GM19467 (cell line): Measurements from ENCODE around the gene ACHE.

Source experiments
- ATAC-seq: cut with Tn5 transposase; IDR thresholded peaks from one replicate; pipeline ENCODE4 v1.9.1; 2021; ENCODE audit warnings: mild to moderate bottlenecking, moderate library complexity; ENCODE audit not compliant: unreplicated experiment

The ACHE gene

DNA sequence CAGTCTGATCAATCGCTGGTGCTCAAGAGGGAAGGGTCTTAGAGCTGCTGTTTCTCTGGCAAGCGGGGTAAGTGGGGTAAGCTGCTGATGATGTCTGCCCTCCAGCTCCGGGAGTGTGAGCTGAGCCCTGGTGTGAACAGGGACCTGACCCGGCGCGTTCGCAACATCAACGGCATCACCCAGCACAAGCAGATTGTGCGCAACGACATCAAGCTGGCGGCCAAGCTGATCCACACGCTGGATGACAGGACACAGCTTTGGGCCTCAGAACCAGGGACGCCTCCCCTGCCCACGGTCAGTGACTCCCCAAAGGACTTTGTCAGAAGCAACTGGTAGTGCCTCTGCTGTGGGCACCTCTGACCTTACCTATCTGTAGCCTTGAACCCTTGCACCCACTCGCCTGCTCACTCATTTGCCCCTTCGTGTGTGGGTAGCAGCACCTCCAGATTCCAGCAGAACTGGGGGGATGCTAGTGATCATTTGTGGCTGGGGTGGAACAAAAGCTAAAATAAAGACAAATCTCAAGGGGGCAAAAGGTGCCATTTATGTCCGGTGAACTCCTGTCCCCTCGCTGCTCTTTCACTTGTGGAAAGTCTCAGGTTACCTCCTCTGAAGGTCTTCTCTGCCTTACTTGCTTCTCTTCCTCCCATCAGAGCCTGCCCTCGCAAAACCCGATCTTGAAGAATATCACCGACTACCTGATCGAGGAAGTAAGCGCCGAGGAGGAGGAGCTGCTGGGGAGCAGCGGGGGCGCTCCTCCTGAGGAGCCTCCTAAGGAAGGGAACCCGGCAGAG lies 9.3 kb downstream of the ACHE start:
- no peak for ATAC-seq

DNA sequence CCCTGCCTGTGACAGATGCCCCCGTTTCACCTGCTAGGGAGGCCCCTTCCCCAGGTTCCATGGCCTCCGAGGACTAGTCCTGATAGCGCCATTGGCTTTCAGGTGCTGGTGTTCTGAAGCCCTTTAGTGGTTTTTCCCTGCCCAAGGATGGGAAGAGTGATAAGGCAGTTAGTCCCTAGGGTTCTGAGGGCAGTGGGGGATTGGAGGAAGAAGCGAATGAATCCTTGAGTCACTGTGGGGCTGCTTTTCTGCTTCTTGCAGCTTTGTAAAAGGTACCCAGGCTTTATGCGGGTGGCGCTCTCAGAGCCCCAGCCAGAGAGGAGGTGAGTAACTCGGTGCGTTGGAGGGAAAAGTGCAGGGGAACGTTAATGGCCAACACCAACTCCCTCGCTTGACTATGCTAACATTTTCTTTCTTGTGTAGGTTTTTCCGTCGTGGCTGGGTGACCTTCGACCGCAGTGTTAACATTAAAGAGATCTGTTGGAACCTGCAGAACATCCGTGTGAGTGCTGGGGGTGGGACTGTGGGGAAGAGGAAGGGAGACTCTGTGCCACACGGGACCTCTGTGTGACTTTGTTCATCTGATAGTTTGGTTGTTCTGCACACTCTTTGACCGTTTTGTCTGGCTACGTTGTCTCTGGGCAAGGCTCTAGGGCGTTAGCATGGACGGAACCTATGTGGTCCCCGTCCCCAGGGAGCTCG lies 10.1 kb downstream of the ACHE start:
- ATAC-seq = no peak

DNA sequence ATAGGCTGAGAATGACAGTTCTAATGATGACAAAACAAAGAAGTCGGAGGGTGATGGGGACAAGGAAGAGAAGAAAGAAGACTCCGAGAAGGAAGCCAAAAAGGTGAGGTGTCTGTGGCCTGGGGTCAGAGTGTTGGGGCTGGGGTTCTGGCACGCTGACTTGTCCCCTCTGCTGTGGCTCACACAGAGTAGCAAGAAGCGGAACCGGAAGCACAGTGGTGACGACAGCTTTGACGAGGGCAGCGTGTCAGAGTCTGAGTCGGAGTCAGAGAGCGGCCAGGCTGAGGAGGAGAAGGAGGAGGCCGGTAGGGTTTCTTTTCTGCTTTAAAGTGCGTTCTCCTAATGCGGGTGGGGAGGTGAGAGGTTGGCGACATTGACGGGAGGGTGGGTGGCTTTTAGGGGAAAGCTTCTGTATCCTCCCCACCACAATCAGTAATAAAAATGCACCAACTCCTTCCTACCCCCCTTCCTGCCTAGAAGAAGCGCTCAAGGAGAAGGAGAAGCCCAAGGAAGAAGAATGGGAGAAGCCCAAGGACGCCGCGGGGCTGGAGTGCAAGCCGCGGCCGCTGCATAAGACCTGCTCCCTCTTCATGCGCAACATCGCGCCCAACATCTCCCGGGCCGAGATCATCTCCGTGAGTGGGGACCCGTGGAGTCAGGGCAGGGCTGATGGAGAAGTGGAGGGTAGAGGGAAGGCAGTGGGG lies 10.8 kb downstream of the ACHE start:
- no peak for ATAC-seq

DNA sequence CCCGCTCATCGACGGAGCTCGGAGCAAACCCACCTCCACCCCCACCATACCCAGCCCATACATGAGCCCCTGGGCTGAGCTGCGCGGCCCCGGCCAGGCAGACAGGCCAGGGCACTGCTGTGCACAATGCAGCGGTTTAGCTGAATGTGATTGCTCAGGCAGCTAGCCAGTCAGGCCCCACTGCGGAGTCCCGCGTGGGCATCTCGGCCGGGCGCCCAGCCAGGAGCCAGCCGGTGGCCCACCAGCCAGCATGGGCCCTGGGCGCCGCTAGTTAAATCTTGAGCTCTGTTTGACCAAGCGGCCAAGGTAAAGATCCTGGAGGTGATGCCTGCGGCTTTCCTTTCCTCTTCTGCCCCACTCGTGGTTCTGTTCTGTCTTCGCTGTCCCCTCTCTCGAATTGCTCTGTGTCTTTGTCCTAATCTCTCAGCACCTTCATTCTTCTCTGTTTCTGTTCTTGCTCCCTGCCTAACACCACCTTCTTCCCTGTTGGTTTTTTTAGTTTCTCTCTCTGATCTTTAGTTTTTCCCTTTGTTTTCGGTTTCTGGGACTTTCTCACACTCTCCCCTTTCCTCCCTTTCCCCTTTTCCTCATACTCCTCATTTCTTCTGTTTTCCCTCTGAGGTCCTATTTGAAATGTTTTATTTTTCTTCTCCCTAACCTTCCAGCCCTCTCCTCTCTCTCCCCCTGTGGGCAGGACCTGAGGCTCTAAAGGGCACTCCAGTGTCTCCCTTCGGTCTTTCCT lies 12.7 kb downstream of the ACHE start:
- ATAC-seq = no peak

DNA sequence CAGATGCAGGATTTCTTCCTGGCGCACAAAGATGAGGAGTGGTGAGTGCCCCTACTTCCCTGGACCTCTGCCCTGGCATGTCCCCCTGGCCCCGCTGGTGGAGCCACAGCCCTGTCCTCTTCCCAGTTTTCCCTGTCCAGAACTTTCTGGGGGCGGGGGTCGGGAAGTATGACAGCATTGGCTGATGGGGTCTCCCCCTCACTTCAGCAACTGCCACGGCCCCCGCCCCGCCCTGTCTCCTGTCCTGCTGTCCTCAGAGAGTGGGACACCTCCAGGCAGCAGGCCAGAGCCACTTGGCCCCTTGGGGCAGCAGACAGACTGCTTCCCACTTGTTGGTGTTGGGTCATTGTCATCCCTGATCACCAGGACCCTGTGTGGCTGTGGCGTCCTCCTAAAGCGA lies 13.5 kb downstream of the ACHE start:
- ATAC-seq = no peak

DNA sequence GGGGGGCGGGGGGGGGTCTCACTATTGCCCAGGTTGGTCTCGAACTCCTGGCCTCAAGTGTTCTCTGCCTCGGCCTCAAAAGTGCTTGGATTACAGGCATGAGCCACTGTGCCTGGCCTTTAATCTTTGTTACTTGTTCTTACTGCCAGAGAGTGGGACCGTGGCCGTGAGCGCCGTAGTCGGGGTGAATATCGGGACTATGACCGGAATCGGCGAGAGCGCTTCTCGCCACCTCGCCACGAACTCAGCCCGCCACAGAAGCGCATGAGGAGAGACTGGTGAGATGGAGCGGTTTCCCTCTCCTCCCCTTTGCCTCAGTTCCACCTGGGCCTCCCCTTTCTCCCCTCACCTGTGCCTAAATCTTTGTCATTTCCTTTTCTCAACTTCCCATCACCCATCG lies 14.6 kb downstream of the ACHE start:
- no peak for ATAC-seq

DNA sequence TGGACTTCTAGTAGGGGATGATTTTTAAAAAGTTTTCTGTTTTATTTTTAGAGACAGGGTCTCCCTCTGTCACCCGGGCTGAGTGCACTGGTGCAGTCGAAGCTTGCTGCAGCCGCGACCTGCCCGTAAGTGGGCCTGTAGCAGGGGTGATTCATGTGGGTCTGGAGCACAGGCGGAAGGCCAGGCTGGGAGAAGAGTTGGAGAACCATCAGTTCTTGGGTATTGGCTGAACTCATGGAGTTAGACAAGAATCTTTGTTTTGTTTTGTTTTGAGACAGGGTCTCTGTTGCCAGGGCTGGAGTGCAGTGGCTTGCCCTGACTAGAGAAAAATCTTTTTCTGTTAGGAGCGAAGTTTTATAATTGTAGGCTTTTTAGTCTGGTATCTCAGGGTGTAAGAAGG lies 15.0 kb downstream of the ACHE start:
- no peak for ATAC-seq

DNA sequence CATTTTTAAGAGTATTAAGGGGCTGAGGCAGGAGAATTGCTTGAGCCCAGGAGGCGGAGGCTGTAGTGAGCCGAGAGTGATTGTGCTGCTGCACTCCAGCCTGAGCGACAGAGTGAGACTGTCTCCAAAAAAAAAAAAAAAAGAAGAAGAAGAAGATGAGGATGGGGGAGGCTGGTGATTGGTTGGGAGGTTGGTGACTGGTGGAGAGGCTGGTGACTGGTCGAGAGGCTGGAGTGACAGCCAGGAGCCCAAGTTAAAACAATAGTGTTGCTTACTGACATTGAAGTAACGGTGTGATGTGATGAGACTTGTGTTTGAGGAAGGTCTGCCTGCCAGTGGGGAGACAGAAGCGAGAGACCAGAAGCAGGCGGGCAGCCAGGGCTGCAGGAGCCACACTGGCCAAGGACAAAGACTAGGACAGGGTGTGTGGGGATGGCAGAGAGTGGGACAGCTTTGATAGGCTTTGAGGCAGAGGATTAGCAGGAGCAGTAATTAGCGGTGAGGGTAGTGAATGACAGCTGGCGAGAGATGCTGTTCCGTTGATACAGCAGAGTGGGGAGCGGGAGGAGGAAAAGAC lies 15.9 kb downstream of the ACHE start:
- no peak for ATAC-seq

DNA sequence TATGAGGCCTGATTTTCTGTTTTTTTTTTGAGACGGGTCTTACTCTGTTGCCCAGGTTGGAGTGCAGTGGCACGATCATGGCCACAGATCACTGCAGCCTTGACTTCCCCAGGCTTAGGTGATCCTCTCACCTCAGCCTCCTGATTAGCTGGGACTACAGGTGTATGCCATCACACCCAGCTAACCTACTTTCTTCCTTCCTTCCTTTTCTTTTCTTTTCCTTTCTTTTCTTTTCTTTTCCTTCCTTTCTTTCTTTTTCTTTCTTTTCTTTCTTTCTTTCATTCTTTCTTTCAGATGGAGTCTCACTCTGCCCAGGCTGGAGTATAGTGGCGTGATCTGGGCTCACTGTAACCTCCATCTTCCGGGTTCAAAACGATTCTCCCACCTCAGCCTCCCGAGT lies 17.0 kb downstream of the ACHE start:
- no peak for ATAC-seq

DNA sequence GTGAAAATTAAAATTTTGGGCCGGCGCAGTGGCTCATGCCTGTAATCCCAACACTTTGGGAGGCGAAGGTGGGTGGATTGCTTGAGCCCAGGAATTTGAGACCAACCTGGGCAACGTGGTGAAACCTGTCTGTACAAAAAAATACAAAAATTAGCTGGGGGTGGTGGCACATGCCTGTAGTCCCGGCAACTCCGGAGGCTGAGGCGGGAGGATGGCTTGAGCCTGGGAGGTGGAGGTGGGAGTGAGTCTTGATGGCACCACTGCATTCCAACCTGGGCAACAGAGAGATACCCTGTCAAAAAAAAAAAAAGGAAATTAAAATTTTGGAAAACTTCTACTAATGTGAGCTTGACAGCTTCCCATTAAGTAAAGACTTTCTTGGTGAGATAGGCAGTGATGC lies 17.7 kb downstream of the ACHE start:
- no peak for ATAC-seq

DNA sequence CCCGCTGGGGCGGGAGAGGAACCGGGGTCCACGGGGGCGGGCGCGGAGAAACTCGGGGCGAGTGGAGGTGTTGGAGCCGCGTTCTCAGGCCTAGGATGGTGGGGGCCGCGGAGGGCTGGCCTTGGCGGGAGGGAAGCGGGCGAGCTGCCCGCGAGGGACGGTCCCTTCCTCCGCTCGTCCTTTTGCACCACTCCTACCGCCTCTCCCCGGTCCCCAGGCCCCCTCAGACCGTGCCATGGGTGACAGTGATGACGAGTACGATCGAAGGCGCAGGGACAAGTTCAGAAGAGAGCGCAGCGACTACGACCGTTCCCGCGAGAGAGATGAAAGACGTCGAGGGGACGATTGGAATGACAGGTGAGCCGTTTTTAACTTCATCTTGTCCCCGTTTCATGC lies 20.3 kb downstream of the ACHE start:
- peak; percentile 14 for ATAC-seq

DNA sequence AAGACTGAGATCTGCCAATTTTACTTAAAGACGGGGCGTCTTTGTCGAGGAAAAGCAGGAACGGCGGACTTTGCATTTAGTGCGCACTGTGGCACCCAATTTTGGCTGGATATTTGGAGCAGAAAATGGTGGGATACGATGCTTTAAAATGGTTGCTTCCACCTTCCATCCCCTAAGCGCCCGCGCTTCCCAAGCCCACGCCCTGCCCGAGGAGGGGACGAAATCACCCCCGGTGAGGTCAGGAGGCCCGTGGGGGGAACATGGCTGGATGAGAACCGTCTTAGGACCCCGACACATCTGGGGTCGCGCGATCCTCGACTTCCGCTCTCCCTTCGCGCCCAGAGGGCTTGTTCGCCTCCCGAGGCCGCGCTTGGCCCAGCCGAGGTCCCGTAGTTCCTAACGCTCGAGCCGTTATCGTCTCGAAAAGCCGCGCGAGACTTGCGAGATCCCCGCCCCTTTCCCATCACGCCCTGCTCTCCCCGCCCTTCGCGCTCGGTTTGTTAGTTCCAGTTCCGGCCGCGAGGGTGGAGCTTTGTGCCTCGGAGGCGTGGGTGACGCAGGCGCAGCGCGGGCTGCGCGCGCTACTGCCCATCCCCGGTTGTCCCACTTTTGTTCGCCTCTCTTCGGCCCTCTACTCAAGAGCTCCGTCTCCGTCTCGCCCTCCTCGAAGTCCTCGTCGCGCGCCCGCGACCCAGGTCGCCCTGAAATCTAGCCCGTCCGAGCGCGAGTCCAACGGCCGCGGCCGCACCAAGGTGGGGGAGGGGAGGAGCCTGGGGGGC lies 20.9 kb downstream of the ACHE start, which contains the start of gene SRRT:
Gene SRRT, plus strand, starts transcription at position 527 of the 779 bp plus-strand sequence. CDS start 488 bp downstream, outside the sequence.
- ATAC-seq = peak; percentile 84

DNA sequence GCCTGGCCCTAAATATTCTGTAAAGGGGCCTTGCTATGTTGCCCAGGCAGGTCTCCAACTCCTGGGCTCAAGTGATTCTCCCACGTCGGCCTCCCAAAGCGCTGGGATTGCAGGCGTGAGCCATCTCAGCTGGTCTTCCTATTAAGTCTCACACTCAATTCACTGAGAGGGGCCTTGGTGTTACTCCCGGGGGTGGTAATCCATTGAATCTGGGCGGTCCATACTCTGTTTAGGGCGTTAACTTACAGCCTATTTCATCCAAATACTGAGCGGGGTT lies 21.4 kb downstream of the ACHE start:
- no peak for ATAC-seq

DNA sequence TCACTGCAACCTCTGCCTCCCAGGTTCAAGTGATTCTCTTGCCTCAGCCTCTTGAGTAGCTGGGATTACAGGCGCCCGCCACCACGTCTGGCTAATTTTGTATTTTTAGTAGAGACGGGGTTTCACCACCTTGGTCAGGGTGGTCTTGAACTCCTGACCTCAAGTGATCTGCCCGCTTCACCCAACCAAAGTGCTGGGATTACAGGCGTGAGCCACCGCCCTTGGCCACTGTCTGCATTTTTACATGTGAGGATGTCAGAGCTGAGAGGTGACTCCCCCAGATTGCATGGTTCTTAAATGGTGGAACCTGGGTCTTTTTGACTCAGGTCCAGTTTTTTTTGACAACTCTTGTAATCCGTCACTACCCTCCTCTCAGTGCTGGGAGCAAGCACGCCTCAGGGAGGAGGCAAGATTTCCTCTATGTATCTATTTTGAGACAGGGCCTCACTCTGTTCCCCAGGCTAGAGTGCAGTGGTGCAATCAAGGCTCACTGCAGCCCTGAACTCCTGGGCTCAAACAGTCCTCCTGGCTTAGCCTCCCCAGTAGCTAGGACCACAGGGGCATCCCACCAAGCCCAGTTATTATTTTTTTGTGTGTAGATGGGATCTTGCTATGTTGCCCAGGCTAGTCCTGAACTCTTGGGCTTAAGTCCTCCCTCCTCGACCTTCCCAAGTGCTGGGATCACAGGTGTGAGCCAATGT lies 21.9 kb downstream of the ACHE start:
- no peak for ATAC-seq

DNA sequence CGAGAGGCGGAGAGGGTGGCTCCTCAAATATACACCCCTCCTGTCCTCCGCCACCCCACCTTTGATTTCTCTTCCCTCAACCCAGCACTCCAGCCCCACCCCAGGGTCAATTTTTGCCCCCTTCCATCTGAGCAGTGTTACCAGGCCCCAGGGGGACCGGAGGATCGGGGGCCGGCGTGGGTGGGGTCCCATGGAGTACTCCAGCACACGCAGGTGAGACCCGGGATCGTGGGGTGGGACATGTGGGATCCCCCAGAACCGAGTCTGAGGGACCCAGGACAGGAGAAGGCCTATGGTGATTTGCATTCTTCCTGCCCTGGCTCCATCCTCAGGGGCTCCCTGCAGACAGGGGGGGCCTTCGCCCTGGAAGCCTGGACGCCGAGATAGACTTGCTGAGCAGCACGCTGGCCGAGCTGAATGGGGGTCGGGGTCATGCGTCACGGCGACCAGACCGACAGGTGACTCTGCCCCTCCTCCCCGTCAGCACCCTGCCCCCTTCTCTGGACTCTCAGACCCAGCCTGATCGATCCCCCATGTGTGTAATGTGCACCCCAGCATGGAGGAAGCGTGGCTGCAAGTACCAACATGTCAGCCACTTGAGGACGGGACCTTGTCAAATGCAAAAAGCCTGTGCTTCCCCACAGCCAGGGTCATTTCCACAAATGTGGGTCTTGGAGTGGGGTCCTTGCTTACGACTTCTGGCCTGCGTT lies 27.8 kb downstream of the ACHE start:
- ATAC-seq = no peak

DNA sequence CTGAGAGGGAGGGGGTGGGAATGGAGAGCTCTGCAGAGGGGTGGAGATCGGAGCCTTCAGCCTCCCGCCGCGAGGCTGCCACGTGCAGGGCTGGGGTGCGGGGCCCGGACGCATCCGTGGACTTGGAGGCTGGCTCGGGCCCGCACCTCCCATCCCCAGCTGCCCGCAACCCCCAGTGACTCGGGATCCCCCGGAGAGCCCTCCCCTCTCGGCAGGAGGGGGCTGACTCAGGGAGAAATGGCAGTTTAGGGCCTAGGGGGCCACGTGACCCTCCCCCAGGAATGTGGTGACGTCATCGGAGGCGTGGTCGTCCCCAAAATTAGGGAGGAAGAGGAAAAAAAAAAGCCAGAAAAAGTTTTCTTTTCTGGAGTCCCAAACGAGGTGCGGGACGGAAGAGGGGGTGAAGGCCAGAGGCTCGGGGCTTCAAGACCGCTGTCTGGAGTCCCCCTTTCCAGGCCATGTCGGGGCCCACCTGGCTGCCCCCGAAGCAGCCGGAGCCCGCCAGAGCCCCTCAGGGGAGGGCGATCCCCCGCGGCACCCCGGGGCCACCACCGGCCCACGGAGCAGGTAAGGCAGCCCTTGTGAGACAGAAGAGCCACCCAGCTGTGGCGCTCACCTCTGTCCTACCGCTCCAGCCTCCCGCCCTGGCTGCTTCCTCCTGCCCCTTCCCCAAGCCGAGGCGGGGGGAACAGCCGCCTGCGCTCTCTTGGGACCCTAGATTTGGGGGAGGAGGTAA lies 28.5 kb downstream of the ACHE start, which contains the start of gene TRIP6:
Gene TRIP6, plus strand, starts transcription at position 348 of the 736 bp plus-strand sequence. Its CDS starts 111 bp downstream, at position 459.
- no peak for ATAC-seq

DNA sequence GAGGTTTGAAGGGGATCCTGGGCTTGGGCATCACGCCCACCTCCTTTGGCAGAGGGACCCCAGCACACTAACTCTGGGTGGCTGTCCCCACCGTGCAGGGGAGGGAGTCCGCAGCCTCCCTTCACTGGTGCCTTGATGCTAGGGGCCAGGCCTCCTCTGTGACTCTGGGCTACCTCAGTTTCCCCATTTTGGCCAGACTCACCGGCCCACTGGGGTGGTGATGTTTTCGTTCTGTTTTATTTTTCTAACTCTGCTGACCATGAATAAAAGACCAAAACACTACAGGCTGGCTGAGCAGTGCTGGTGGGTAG lies 29.0 kb downstream of the ACHE start:
- ATAC-seq = no peak

DNA sequence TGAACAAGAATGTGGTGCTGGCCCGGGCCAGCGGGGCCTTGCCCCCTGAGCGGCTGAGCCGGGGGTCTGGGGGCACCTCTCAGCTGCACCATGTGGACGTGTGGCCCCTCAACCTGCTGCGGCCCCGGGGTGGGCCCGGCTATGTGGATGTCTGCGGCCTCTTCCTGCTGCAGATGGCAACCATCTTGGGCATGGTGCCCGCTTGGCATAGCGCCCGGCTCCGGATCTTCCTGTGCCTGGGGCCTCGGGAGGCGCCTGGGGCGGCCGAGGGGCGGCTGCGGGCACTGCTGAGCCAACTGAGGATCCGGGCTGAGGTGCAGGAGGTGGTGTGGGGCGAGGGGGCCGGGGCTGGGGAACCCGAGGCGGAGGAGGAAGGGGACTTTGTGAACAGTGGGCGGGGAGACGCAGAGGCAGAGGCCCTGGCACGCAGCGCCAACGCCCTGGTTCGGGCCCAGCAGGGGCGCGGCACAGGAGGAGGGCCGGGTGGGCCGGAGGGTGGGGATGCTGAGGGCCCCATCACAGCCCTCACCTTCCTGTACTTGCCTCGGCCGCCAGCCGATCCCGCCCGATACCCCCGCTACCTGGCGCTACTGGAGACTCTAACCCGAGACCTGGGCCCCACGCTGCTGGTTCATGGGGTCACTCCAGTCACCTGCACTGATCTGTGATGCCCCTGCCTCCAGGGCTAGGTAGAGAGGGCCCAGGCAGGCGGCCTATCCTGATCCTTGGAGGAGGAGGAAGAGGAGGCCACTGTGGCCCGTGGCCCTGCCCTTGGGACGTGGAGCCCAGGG lies 29.6 kb downstream of the ACHE start:
- no peak for ATAC-seq
